HG02870 (cell line): Measurements from ENCODE around the gene FAM53B.
A peak's percentile ranks its signal among the peaks of the same experiment; 100 is the strongest.
"Not testable (repeated sequence)": the region's sequence is repeated elsewhere in the genome, so short reads cannot be mapped to it uniquely, and the experiment has no call there.

Experiments
- ATAC-seq: cut with Tn5 transposase; IDR thresholded peaks from one replicate; pipeline ENCODE4 v1.9.1; 2021; ENCODE audit warnings: mild to moderate bottlenecking, moderate library complexity; ENCODE audit not compliant: unreplicated experiment

FAM53B gene, protein sequence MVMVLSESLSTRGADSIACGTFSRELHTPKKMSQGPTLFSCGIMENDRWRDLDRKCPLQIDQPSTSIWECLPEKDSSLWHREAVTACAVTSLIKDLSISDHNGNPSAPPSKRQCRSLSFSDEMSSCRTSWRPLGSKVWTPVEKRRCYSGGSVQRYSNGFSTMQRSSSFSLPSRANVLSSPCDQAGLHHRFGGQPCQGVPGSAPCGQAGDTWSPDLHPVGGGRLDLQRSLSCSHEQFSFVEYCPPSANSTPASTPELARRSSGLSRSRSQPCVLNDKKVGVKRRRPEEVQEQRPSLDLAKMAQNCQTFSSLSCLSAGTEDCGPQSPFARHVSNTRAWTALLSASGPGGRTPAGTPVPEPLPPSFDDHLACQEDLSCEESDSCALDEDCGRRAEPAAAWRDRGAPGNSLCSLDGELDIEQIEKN

DNA sequence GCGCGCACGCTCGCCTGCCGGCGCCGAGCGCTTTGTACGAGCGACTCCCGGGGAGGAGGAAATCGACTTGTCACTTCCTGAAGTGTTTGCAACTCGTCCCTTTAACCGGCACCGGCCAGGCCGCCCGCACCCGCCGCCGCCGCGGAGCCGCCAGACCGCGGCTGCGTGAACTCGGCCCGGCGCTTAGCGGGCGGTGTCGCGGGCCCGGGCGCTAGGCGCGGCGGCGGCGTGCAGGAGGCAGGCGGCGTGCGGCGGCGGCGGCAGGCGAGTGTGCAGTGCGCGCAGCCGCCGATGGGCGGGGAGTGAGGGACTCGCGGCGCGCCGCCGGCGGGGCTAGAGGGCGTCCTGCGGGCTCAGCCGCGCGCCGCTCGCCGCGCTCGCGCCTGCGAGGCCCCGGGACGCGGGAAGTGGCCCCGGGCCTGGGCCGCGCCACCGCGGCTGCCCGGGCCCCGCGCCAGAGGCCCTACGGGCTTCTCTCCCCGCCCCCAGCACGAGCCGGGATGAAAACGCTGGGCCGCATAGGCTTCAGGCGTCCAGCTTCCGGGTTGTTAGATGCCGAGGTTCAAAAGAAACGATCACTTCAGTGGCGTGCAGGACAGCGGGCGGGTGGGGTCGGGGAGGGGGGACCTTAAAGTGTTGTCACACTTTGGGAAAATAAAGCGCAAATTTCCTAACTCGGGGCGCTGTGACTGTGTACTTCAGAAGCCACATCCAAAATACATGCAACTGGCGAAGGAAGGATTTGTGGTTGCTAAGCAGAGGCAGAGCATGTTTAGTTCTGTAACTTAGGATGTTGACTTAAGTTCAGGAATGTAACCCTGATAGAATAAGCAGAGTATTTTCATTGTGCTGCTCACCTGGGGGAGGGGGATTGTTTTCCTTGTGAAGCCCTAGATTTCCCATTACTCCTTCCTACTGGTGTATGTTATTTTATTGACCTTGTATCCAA, at the start of gene FAM53B:
FAM53B (minus strand) TSS at position 277 of the 949 bp plus-strand sequence. CDS start 37,665 bp downstream, outside the sequence.
- ATAC-seq, result peak; percentile 48

DNA sequence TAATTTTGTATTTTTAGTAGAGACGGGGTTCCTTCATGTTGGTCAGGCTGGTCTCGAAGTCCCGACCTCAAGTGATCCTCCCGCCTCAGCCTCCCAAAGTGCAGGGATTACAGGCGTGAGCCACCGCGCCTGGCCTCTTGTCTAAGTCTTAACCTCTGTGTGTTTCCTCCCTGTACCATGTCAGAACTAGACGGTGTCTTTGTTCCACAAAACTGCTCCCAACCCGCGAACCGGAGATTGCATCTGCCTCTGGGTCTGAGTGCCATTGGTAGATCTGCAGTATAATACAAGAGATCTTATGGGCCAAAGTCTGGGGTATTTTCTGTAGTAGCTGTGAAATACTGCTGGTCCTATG, 48.8 kb upstream of the FAM53B start:
- ATAC-seq, result no peak

DNA sequence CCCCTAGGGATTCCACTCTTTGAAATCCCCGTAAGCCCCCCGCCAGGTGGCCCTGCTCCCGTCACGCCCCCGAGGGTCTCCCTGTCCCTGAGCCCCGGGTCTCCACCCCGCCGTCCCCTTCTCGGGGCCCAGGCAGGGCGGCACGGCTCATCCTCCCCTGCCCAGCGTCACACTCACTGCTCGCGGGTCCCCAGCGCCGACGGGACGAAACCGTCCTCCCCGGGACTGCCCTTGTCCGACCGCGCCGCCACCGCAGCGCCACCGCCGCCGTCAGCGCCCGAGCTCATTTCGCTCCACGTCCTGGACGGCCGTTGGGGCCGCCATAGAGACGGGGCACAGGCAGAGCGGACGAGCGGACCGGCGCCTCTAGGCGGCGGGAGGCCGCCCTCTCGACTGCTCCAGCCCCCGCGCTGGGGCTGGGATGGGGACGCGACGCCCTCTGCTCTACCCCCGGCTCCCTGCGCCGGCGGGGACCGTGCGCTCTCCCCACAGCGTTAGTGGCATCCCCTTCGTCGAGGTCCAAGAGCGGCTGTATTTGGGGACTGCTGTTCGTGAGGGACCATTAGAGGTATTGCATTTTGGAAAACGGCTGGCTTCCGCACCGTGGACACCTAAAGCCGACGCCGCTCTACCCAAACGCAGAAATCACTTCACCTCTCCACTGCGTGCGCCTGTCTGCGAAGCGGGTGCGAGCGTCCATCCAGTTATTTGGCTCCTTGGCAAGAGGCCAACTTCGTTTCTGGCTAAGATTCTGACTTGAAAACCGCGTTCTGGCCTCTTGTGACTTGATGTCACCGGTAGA, 47.6 kb upstream of the FAM53B start, which contains the start of gene EEF1AKMT2:
EEF1AKMT2 (minus strand) TSS at position 341 of the 802 bp plus-strand sequence; CDS start at position 287, 54 bp downstream.
- ATAC-seq, result peak; percentile 84

DNA sequence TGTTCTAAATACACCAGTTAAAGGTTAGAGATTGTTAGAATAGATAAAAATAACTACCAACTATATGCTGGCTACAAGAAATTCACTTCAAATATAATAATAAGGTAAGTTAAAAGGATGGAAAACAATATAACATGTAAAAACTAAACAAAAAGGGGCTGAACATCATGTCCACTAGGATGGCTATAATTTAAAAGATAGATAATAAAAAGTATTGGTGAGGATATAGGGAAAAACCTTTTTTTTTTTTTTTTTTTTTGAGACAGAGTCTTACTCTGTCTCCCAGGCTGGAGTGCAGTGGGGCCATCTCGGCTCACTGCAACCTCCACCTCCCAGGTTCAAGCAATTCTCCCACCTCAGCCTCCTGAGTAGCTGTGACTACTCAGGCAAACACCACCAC, 38.7 kb upstream of the FAM53B start:
- ATAC-seq, result not testable (repeated sequence)

DNA sequence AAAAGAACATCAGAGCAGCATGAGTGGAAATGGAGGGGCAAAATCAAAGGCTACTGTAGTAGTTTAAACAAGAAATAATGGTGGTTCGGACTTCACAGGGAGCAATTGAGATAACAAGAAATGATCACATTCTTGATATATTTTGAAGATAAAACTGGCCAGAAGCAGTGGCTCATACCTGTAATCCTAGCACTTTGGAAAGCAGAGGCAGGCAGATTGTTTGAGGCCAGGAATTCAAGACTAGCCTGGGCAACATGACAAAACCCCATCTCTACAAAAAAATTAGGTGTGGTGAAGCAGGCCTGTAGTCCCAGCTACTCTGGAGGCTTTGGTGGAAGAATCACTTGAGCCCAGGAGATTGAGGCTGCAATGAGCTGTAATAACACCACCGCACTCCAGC, 24.6 kb upstream of the FAM53B start:
- no peak for ATAC-seq

DNA sequence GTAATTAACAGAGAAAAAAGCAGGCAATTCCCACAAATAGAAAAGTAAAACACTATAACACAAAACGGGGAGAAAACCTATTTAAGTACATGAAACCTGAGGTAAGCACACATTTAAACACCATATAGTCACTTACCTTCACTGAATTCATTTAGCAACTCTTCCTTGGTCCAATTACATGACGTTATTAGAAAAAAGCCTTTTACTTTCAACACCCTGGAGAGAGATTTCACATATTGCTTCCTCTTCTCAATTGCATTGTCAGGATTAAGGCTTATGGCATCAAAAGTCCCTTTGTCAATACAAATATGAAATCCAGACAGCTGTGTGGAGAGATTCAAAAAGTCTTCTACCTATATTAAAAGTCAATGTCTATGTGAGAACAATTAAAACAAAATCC, 21.1 kb upstream of the FAM53B start:
- no peak for ATAC-seq

DNA sequence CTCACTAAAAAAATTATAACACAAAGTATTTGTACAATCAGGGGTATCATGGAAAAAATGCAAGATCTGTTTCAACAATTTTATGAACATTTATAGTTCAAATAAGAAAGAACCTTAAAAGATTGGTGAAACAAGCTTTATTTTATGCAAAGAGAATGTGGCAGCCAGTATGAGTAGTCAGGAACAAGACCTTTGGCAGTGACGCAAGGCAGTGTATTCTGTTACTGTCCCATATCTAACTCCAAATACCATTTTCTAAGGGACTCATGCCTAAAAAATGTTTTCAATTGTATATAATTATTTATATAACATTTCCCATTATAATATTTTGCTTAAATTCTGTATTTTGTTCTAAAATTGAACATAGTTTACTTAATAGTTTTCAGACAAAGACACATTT, 19.1 kb upstream of the FAM53B start:
- no peak for ATAC-seq

DNA sequence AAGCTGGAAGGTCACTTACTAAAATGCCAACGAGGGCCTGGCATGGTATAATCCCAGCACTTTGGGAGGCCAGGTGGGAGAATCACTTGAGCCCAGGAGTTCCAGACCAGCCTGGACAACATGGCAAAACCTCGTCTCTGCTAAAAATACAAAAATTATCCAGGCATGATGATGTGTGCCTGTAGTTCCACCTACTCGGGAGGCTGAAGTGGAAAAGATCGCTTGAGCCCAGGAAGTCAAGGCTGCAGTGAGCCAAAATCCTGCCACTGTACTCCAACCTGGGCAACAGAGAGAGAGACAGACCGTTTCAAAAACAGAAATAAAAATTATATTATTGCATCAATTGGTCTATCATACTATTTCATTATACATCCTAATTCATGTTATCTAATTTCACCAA, 18.1 kb upstream of the FAM53B start:
- ATAC-seq, result no peak

DNA sequence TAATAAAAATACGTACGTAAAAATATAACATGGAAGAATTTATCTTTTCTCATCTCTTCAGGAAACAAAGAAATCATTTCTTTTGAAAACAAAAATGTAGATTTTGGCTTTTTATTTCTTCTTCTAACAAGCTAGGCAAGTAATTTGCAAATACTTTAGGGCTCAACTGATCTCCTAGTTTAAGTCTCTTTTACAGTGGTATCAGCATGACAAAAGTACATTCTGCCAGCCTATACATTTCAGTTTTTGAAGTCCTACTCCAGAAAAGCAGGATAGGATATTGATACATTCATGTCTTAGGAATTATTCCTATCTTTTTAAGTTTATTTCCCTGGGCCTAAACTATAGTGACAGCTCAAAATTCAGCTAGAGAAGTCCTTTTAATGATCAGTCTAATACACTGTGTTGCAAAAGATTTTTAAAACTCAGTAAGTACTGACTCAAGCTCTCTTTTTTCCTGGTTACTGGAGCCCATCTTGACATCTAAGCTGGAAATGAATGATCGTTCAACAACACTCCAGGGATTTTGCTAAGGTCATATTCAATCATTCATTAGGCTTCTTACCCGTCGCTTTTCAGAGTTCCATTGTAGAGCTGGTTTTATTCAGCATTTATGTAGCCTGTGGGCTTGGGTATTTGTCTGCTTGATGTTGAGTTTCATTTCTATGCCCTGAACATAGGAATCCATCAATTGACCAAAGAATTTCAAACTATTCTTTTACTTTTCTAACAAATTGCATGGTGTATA, 12.2 kb upstream of the FAM53B start:
- no peak for ATAC-seq

DNA sequence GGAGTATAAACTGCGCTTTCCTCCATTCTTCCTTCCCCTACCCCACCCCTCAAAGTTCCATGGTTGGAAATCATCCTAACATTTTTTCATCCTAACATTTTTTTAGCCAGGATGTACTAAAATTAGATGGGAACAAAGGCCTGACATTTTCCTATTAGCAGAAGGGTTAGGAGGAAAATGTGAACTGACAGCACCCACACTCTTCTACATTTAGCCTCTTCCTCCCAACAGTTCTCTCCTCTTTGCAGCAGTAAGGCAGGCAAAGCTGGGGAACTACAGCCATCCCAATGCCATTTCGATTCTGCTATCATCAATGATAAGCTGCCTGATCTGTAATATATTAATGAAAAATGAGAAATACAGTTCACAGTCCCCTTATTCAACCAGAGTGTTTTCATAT, 11.4 kb upstream of the FAM53B start:
- no peak for ATAC-seq

DNA sequence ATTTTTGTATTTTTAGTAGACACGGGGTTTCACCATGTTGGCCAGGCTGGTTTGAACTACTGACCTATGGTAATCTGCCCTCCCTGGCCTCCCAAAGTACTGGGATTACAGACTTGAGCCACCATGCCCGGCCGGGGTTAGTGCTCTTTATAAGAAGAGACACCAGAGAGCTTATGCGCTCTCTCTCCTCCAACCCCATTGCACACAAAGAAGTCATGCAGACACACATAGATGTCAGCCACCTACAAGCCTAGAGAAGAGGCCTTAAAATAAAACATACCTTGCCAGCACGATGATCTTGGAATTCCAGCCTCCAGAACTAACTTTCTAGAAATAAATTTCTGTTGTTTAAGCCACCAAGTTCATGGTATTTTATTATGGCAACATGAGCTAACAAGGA, 10.0 kb upstream of the FAM53B start:
- ATAC-seq, result no peak

DNA sequence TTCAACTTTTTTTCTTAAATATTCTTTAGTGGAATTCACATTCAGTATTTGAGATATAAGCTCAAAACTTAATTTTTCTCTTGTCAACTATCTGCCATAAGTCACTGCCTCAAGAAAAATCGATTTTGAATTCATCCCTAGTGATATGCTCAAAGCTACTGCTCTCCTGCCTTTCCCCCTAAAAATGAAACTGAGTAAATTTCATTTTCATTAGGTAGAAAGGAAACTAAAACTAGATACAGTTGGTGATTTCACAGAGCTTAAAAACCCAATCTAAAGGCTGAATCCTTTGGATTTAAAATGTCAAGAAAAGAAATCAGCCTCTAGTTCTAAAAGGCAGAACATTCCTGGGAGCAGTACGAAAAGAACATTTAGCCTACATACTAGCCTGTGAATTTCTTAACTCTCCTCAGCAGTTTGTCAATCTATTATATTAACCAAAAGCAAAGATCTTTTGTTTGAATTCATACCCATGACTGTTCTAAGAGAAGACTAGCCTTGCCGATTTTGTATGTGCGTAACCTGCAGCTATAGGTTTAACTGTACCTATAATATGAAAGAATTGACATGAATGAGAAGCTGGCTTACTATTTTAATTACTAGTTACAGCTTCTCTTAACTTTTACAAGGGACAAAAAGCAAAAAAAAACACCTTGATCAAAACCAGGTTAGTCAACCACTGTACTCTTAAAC, 4.9 kb upstream of the FAM53B start:
- no peak for ATAC-seq

DNA sequence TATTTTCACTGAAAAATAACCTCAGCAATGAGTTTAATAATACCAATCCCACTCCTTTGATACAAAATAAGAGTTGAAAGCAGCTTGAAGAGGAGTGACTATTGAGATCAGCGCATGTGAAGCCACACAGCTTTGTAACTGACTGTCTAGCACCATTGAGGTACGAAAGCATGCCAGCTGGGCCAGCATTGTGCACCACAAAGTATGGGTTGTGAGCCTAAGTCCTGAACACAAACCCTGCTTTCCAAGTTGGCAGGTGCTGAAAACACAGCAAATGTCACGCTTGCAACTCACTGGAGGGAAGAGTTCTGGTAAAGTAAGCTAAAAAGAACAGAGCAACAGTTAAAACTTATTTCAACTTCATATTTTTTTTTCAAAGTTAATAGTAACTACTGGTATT, 4.0 kb upstream of the FAM53B start:
- ATAC-seq, result no peak

DNA sequence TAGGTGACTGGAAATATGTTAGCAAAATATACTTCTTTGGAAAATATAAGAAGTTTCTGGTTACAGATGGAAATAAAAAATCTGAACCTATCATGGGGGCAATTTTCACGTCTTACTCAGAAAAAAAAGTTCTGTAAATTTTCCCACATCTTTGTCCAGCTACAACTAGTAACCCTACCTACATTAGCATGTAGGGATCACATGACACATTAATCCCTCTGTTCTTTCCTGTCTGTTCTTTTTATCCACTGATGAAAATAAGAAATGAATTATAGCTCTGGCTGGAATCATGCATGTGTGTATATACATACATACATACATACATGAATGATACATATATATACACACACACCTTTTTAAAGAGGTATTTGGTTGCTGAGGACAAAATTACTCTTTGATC, 3.6 kb upstream of the FAM53B start:
- no peak for ATAC-seq

DNA sequence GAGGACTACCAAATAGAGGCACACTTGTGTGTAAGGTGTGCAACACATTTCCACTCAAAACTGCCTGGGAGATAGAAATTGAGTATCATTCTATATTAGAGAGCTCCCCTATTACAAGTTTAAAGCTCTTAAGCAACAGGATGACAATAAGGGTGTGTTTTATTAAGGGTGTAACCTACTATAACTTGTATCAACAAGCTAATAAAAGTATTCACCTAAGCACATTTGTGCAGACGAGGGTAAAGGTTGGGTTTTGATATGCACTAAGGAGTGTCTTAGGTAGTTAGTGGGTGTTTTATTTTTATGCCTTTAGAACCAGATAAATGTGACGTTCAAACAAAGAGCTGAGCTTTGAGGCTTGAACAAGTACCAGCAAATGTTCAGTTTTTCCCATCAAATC, 2.8 kb upstream of the FAM53B start:
- ATAC-seq, result no peak

DNA sequence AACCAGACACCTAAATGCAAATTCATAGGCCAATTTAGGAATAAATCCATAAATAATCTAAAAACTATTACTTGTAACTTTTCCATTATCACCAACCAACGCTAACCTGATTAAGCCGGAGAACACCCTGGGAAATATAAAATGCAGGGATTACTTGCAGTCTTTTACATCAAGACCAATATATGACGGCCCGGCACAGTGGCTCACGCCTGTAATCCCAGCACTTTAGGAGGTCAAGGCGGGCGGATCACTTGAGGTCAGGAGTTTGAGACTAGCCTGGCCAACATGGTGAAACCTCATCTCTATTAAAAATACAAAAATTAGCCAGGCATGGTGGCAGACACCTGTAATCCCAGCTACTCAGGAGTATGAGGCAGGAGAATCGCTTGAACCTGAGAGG, 2.3 kb upstream of the FAM53B start:
- not testable (repeated sequence) for ATAC-seq

DNA sequence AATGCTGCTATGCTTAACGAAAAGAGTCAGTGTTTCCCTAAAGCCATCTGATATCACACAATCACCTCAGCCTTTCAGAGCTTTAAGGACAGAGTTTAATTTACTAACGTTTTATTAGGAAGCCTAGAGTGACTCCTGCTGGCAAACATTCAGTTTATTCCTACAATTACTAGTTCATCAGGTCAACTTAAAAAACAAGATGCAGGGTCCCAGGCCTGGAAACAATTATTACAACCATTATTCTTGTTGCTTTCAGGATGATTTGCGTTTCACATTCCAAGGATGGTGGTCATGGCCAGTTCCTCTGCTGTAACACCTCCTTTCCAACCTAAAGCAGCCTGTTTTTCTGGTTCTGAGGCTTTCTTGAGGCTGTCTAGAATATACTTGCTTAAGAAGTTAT, 1.5 kb upstream of the FAM53B start:
- no peak for ATAC-seq

DNA sequence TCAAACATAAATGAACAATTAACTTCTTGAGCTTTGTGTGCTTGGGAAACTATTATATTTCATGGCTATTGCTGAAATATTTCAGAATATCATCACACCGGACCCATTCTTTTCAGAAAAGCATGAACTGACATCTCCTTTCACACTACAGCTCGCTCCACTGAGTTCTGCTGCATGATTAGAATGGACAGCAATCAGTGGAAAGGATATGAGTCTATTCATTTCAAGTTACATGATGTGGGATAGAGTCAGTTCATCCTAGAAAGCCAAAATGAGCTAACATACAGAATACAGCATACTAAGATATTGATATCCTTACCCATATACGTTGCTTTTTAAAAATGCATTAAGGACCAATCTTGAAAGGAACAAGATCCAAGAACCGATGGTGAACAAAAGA, 1.1 kb upstream of the FAM53B start:
- no peak for ATAC-seq

DNA sequence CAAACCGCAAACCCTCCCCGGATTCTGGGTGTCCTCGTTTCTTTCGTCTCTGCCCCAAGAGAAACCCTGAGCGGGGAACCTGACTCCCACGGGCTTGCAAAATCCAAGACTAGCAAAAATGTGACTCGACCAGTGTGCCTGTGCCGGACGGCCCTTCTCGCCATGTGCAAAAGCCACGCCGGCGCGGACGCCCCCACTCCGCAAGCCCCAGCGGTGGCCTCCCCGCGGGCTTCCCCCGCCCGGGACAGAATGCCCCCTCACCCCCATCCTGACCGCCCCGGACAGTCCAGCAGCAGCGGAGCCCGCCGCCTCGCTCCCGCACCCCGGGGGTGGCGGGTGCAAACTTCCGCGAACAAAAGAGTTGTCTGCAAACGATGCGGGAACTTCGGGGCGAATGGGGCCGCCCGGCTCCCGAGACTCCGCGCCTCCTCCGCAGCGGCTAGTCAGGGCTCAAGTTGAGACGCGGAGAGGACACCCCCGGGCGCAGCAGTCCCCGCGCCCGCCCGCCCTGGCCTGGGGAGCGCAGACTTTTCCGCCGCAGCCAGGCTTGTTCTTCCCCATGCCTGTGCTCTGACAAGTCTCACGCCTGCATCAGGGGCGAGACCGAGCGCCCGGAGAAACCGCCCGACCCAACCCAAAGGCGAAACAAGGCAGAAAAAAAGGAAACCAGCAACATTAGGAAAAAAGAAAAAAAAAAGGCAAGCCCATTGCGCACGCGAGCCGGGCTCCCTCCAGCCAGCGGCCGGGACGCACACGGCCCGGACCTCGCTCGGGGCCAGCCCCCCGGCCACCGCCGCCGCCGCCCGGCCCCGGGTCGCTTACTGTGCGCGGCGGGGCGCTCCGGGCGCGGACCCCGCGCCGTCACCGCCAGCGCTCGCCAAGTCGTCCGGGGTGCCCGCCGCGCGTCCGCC, 732 bp downstream of the FAM53B start:
- no peak for ATAC-seq
